SK-N-SH treated with all-trans-retinoic acid at 6 μM for 48 hours (cell line): ENCODE measurements around the gene SRGAP1.

Source experiments
- ARNTL ChIP-seq: fragments of 450-650 bp; formaldehyde crosslinking; IDR thresholded peaks from 2 replicates; pipeline ENCODE4 v1.5.0; 2020; ENCODE audit warnings: low read depth, mild to moderate bottlenecking, moderate library complexity, borderline replicate concordance
- CSRNP3 ChIP-seq: fragments of 250-450 bp; sonication (Bioruptor Pico); IDR thresholded peaks from 2 replicates; pipeline ENCODE4 v1.5.1; 2021; ENCODE audit warnings: mild to moderate bottlenecking, moderate library complexity
- GLIS3 ChIP-seq: fragments of 250-450 bp; sonication (Bioruptor Pico); IDR thresholded peaks from 2 replicates; pipeline ENCODE4 v1.5.0; 2020; ENCODE audit warnings: mild to moderate bottlenecking, moderate library complexity
- PATZ1 ChIP-seq: fragments of 250-450 bp; sonication (Bioruptor Pico); IDR thresholded peaks from 2 replicates; pipeline ENCODE4 v1.8.0; 2020; ENCODE audit warnings: mild to moderate bottlenecking, moderate library complexity, borderline replicate concordance
- PPARA ChIP-seq: fragments of 250-450 bp; sonication (Bioruptor Pico); IDR thresholded peaks from 2 replicates; pipeline ENCODE4 v1.5.0; 2020; ENCODE audit warnings: mild to moderate bottlenecking, borderline replicate concordance
- TOX ChIP-seq: fragments of 250-450 bp; sonication (Bioruptor Pico); IDR thresholded peaks from 2 replicates; pipeline ENCODE4 v1.8.0; 2021; ENCODE audit warnings: mild to moderate bottlenecking, moderate library complexity, borderline replicate concordance
- ZNF565 ChIP-seq: fragments of 450-650 bp; formaldehyde crosslinking; conservative IDR thresholded peaks from 2 replicates; pipeline ENCODE4 v1.5.0; 2020; ENCODE audit warnings: low read depth, mild to moderate bottlenecking, moderate library complexity
- ZNF70 ChIP-seq: fragments of 450-650 bp; formaldehyde crosslinking; IDR thresholded peaks from 2 replicates; pipeline ENCODE4 v1.5.0; 2020; ENCODE audit warnings: mild to moderate bottlenecking, moderate library complexity
- TF ChIP-seq, protein P1 (sequence below): fragments of 250-450 bp; sonication (Bioruptor Pico); IDR thresholded peaks from 2 replicates; pipeline ENCODE4 v1.5.0; 2020; ENCODE audit warnings: mild to moderate bottlenecking, moderate library complexity

- TF ChIP-seq GLIS3 (no peak), PATZ1 (CRISPR knock-in tag) (no peak), ARNTL (CRISPR knock-in tag) (no peak), CSRNP3 (CRISPR knock-in tag) (no peak), TOX (CRISPR knock-in tag) (no peak), ZNF565 (no peak), PPARA (CRISPR knock-in tag) (no peak), ZNF70 (CRISPR knock-in tag) (no peak)
- TF ChIP-seq, protein P1, sequence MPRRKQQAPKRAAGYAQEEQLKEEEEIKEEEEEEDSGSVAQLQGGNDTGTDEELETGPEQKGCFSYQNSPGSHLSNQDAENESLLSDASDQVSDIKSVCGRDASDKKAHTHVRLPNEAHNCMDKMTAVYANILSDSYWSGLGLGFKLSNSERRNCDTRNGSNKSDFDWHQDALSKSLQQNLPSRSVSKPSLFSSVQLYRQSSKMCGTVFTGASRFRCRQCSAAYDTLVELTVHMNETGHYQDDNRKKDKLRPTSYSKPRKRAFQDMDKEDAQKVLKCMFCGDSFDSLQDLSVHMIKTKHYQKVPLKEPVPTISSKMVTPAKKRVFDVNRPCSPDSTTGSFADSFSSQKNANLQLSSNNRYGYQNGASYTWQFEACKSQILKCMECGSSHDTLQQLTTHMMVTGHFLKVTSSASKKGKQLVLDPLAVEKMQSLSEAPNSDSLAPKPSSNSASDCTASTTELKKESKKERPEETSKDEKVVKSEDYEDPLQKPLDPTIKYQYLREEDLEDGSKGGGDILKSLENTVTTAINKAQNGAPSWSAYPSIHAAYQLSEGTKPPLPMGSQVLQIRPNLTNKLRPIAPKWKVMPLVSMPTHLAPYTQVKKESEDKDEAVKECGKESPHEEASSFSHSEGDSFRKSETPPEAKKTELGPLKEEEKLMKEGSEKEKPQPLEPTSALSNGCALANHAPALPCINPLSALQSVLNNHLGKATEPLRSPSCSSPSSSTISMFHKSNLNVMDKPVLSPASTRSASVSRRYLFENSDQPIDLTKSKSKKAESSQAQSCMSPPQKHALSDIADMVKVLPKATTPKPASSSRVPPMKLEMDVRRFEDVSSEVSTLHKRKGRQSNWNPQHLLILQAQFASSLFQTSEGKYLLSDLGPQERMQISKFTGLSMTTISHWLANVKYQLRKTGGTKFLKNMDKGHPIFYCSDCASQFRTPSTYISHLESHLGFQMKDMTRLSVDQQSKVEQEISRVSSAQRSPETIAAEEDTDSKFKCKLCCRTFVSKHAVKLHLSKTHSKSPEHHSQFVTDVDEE (CRISPR knock-in tag), result no peak
Observed at GRCh38 chr12:63865448-63865847, 20.9 kb downstream of the SRGAP1 start.
